OCI-LY3 (cell line): Measurements from ENCODE around the gene ESYT2.

Source experiments
- H2AFZ ChIP-seq: fragments of 200-600, 300-600 bp; shearing (Covaris generic); 2 replicates; pipeline ENCODE4 v1.6.0; 2014; ENCODE audit warnings: antibody characterized with exemption, low read depth, low read length
- H3K27ac ChIP-seq: fragments of 200-600, 300-600 bp; sonication (generic); 2 replicates; pipeline ENCODE4 v1.5.1; 2014; ENCODE audit warnings: mild to moderate bottlenecking, low read length, moderate library complexity, mixed read lengths
- H3K27me3 ChIP-seq: fragments of 200-600, 300-600 bp; sonication (generic); 2 replicates; pipeline ENCODE4 v1.6.1; 2014; ENCODE audit warnings: low read depth, low read length, mixed read lengths
- H3K36me3 ChIP-seq: fragments of 200-600, 300-600 bp; sonication (generic); replicated peaks from 2 replicates; pipeline ENCODE3; 2014; ENCODE audit warnings: low read depth, low read length, mixed read lengths
- H3K4me1 ChIP-seq: fragments of 300-600, 200-600 bp; sonication (generic); 2 replicates; pipeline ENCODE4 v1.6.1; 2014; ENCODE audit warnings: low read length, mixed read lengths
- H3K4me2 ChIP-seq: fragments of 200-600, 300-600 bp; sonication (generic); 2 replicates; pipeline ENCODE4 v1.6.1; 2014; ENCODE audit warnings: low read length, mixed read lengths
- H3K4me3 ChIP-seq: fragments of 300-600, 200-600 bp; sonication (generic); 2 replicates; pipeline ENCODE4 v1.5.1; 2014; ENCODE audit warnings: antibody characterized with exemption, mild to moderate bottlenecking, low read length, moderate library complexity
- H3K79me2 ChIP-seq: fragments of 300-600, 200-600 bp; shearing (Covaris generic); 2 replicates; pipeline ENCODE4 v1.6.1; 2014; ENCODE audit warnings: mild to moderate bottlenecking, low read length, mixed read lengths
- H3K9ac ChIP-seq: fragments of 300-600, 200-600 bp; shearing (Covaris generic); 2 replicates; pipeline ENCODE4 v1.6.0; 2014; ENCODE audit warnings: mild to moderate bottlenecking, low read length, moderate library complexity
- H3K9me3 ChIP-seq: fragments of 200-600, 300-600 bp; shearing (Covaris generic); 2 replicates; pipeline ENCODE4 v1.6.1; 2014; ENCODE audit warnings: low read length, mixed read lengths; ENCODE audit not compliant: insufficient read depth
- H4K20me1 ChIP-seq: fragments of 200-600, 300-600 bp; sonication (generic); 2 replicates; pipeline ENCODE4 v1.6.1; 2016; ENCODE audit warnings: low read length, mixed read lengths; ENCODE audit not compliant: insufficient read depth
- CTCF ChIP-seq: fragments of 200-600, 300-600 bp; sonication (generic); IDR thresholded peaks from 2 replicates; pipeline ENCODE4 v1.5.1; 2014; ENCODE audit warnings: antibody characterized with exemption, low read length, low read depth
- EZH2phosphoT487 ChIP-seq: fragments of 200-600 bp; shearing (Covaris generic); IDR thresholded peaks from 2 replicates; pipeline ENCODE4 v1.6.1; 2018; ENCODE audit warnings: antibody characterized with exemption, mixed run types, low read depth

The ESYT2 gene

DNA sequence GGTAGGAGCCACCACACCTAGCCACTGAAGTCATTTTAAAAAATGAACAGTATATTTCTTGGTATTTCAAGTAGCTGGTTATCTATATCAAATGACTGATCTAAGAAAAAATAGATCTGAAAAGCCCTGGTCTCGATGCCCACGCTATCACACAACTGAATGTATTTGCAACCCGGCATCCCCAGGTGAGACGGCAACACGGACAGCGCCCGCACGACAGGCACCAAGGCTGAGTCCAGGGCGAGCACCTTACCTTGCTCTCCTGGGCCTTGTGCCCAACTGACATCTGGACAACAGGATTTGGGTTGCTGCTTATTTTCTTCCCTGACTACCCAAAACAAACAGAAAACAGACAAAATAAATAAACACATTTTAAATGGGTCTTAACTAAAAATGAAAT, 79.9 kb downstream of the ESYT2 start:
- no peak overlapping the region for H3K27ac ChIP-seq
- H3K36me3 ChIP-seq, result peaks cover 4% of the 10 kb centered on the region
- no peak overlapping the region for H2AFZ ChIP-seq
- H3K9me3 ChIP-seq, result no peaks in the 10 kb centered on the region
- H3K9ac ChIP-seq, result no peak overlapping the region
- H3K27me3 ChIP-seq, result no peaks in the 10 kb centered on the region
- TF ChIP-seq EZH2phosphoT487, result no peak
- no peak for TF ChIP-seq CTCF
- no peaks in the 10 kb centered on the region for H4K20me1 ChIP-seq
- no peaks in the 10 kb centered on the region for H3K4me1 ChIP-seq
- H3K4me3 ChIP-seq, result no peak overlapping the region
- H3K79me2 ChIP-seq, result no peaks in the 10 kb centered on the region
- H3K4me2 ChIP-seq, result no peak overlapping the region

DNA sequence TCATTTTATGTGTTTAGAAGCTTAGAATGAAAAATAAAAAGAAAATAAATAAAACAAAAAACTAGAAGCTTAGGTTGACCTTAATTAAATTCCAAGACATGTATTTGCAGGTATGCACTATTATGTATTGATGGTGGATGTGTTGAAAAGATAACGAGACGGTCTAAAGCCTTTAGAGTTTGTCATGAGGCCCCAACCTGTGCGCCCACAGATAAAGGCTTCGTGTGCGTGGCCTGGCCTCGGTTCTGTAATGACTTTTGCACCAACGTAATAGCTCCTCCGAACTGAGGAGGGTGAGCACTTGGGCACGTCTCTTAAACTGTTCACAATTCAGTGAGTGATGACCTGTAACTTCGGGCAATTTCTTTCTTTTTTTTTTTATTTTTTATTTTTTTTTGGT, 81.0 kb downstream of the ESYT2 start:
- Histone ChIP-seq H3K4me1 (no peaks in the 10 kb centered on the region), H3K9ac (no peak overlapping the region), H3K27ac (no peak overlapping the region), H4K20me1 (no peaks in the 10 kb centered on the region), H3K4me3 (no peak overlapping the region), H3K36me3 (peaks cover 4% of the 10 kb centered on the region), H2AFZ (no peak overlapping the region), H3K4me2 (no peak overlapping the region), H3K27me3 (no peaks in the 10 kb centered on the region), H3K9me3 (no peaks in the 10 kb centered on the region), H3K79me2 (no peaks in the 10 kb centered on the region)
- TF ChIP-seq CTCF, result no peak
- no peak for TF ChIP-seq EZH2phosphoT487

- no peak overlapping the region for H2AFZ ChIP-seq
- peaks cover 4% of the 10 kb centered on the region for H3K36me3 ChIP-seq
These were observed 81.9 kb downstream of the ESYT2 start for GRCh38 chr7:158747408-158747807.

DNA sequence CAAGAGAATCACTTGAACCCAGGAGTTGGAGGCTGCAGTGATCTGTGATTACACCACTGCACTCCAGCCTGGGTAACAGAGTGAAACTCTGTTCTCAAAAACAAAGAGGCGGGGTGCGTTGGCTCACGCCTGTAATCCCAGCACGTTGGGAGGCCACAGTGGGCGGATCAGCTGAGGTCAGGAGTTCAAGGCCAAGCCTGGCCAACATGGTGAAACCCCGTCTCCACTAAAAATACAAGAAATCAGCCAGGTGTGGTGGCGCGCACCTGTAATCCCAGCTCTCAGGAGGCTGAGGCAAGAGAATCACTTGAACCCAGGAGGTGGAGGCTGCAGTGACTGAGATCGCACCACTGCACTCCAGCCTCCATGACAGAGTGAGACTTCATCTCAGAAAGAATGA, 82.4 kb downstream of the ESYT2 start:
- Histone ChIP-seq H3K9me3 (no peaks in the 10 kb centered on the region), H2AFZ (no peak overlapping the region), H3K36me3 (peaks cover 4% of the 10 kb centered on the region), H3K27me3 (no peaks in the 10 kb centered on the region), H3K4me2 (no peak overlapping the region), H3K4me3 (no peak overlapping the region), H4K20me1 (no peaks in the 10 kb centered on the region), H3K27ac (no peak overlapping the region), H3K79me2 (no peaks in the 10 kb centered on the region), H3K4me1 (no peaks in the 10 kb centered on the region), H3K9ac (no peak overlapping the region)
- no peak for TF ChIP-seq CTCF
- no peak for TF ChIP-seq EZH2phosphoT487

More at GRCh38 chr7:158747408-158747807, 81.9 kb downstream of the ESYT2 start:
- no peak overlapping the region for H3K27ac ChIP-seq
- no peaks in the 10 kb centered on the region for H3K79me2 ChIP-seq
- no peak for TF ChIP-seq EZH2phosphoT487
- no peak for TF ChIP-seq CTCF
- no peak overlapping the region for H3K4me2 ChIP-seq
- H4K20me1 ChIP-seq, result no peaks in the 10 kb centered on the region
- H3K9ac ChIP-seq, result no peak overlapping the region
- no peaks in the 10 kb centered on the region for H3K4me1 ChIP-seq
- no peaks in the 10 kb centered on the region for H3K9me3 ChIP-seq
- no peak overlapping the region for H3K4me3 ChIP-seq
- H3K27me3 ChIP-seq, result no peaks in the 10 kb centered on the region
